GM21515 (cell line): ENCODE results near the gene PIM3.
A peak's percentile ranks its signal among the peaks of the same experiment; 100 is the strongest.

Experiments
- ATAC-seq: cut with Tn5 transposase; IDR thresholded peaks from one replicate; pipeline ENCODE4 v1.9.1; 2021; ENCODE audit not compliant: unreplicated experiment

Gene PIM3

DNA sequence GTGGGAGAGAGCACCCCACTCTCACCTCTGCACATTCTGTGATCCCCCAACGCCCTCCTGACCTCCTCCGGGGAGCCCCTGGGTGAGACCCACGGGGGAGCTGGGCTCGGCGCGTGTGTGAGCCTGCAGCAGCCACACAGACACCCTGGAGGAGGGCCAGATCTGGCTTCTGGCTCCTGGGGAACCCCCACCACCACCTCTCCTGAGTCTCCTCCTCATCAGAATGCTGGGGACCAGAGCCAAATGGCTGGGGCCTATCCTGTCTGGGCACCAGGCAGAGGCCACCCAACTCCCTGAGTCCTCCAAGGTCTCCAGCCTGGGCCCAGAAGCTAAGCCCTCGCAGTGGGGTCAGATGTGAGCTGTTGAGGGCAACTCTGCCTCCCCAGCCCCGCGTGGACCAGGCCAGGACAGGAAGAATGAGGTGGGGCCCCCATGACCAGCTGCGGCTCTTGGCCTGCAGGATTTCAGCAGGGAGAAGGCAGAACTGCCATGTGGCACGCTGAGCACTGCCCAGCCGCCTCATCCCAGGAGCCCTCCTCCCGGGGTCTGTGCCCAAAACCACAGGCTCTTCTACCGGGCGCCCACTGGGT lies 5.5 kb upstream of the PIM3 start:
- no peak for ATAC-seq

- ATAC-seq: no peak
Observed at GRCh38 chr22:49955581-49956417, 4.8 kb upstream of the PIM3 start.

GRCh38 chr22:49956418-49956770 lies 4.2 kb upstream of the PIM3 start:
- no peak for ATAC-seq

GRCh38 chr22:49956914-49957825 lies 3.4 kb upstream of the PIM3 start:
- no peak for ATAC-seq

- no peak for ATAC-seq
Observed at GRCh38 chr22:49957826-49958365, 2.7 kb upstream of the PIM3 start.

- ATAC-seq: no peak
Observed at GRCh38 chr22:49958366-49958921, 2.1 kb upstream of the PIM3 start.

GRCh38 chr22:49958931-49959781 lies 1.4 kb upstream of the PIM3 start:
- ATAC-seq: no peak

GRCh38 chr22:49959782-49960158 lies 802 bp upstream of the PIM3 start:
- ATAC-seq: peak; percentile 15

GRCh38 chr22:49961005-49961600 lies 531 bp downstream of the PIM3 start:
- no peak for ATAC-seq

GRCh38 chr22:49961601-49962011 lies 1.0 kb downstream of the PIM3 start:
- ATAC-seq: no peak

GRCh38 chr22:49962012-49962750 lies 1.6 kb downstream of the PIM3 start:
- ATAC-seq: no peak

DNA sequence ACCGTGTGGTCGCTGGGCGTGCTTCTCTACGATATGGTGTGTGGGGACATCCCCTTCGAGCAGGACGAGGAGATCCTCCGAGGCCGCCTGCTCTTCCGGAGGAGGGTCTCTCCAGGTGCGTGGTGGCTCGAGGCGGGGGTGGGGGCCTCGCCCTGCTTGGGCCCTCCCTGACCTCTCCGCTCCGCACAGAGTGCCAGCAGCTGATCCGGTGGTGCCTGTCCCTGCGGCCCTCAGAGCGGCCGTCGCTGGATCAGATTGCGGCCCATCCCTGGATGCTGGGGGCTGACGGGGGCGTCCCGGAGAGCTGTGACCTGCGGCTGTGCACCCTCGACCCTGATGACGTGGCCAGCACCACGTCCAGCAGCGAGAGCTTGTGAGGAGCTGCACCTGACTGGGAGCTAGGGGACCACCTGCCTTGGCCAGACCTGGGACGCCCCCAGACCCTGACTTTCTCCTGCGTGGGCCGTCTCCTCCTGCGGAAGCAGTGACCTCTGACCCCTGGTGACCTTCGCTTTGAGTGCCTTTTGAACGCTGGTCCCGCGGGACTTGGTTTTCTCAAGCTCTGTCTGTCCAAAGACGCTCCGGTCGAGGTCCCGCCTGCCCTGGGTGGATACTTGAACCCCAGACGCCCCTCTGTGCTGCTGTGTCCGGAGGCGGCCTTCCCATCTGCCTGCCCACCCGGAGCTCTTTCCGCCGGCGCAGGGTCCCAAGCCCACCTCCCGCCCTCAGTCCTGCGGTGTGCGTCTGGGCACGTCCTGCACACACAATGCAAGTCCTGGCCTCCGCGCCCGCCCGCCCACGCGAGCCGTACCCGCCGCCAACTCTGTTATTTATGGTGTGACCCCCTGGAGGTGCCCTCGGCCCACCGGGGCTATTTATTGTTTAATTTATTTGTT lies 2.4 kb downstream of the PIM3 start:
- no peak for ATAC-seq

DNA sequence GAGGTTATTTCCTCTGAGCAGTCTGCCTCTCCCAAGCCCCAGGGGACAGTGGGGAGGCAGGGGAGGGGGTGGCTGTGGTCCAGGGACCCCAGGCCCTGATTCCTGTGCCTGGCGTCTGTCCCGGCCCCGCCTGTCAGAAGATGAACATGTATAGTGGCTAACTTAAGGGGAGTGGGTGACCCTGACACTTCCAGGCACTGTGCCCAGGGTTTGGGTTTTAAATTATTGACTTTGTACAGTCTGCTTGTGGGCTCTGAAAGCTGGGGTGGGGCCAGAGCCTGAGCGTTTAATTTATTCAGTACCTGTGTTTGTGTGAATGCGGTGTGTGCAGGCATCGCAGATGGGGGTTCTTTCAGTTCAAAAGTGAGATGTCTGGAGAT lies 3.1 kb downstream of the PIM3 start:
- no peak for ATAC-seq

DNA sequence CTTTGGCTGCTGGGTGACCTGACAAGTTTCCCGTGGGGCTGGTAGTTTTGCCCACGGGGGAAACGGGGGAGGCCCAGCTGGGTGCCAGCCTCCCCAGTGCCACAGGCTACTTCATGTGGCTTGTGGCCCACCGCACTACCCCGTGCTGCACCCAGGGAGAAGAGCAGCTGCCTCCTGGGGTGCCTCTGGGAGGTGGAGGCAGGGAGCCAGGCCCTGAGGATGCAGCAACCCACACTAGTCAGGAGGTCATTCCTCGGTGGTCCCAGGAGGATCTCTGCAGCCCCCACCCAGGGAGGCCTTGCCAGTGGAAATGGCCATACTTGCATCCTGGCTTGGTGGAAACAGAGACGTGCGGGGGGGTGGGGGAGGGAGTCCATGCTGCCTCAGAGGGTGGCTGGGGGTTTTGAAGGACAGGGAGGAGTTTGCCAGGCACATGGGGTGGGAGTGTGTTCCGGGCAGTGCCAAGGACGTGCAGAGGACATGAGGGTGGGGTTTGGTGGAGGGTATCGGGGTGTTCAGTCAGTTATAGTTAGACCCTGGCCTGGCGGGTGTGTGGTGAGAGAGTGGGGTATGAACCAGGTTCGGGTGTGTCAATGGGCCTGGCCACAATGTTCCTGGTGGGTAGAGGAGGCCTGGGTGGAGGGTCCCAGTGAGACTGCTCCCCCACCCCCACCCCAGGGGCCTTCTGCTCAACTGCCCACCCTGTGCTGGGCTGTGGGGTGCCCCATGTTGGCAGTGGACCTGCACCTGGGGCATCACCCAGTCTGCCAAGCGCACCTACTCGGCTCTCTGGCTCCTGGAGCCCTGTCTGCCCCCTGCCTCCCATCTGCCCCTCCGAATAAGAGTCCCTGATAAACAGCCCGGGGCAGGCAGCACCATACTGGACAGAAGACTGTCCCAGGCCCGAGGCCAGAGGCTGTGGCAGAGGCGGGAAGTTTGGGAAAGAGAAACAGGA lies 3.8 kb downstream of the PIM3 start:
- no peak for ATAC-seq

- ATAC-seq: no peak
Observed at GRCh38 chr22:49965091-49966040, 4.8 kb downstream of the PIM3 start.
